Psoas muscle (tissue), 8 donors: Measurements from ENCODE around the gene CEP104. TPM values are rescaled to one million over a fixed set of nuclear protein-coding genes. Genes with fewer than 3 reads are reported as not detected.

Source experiments
- ATAC-seq, 4 donors: fragments of 200-7000 bp; cut with Tn5 transposase; one replicate each; pipeline ENCODE4 v1.9.1; 2020; ENCODE audit warnings: moderate library complexity in 3 of 4, mild to moderate bottlenecking in 2 of 4
- DNase-seq, 2 donors: peaks; one replicate each; pipeline ENCODE4 v3.0.0-alpha.2; 2020
- H3K27ac ChIP-seq: fragments of 200-600 bp; one replicate; pipeline ENCODE4 v1.8.0; 2022
- H3K27me3 ChIP-seq, 3 donors: fragments of 200-600 bp in 1 of 3; one replicate each; pipeline versions ENCODE4 v1.6.1 to v1.8.0; 2013 to 2022; ENCODE audit warnings: low read length in 2 of 3, mild to moderate bottlenecking in 2 of 3, moderate library complexity in 1 of 3; ENCODE audit not compliant: insufficient read depth in 3 of 3
- H3K36me3 ChIP-seq, 2 donors: fragments of 200-600 bp in 1 of 2; one replicate each; pipeline versions ENCODE4 v1.6.1 to v1.8.0; 2013 to 2022; ENCODE audit warnings: low read depth in 1 of 2, mild to moderate bottlenecking in 1 of 2, moderate library complexity in 1 of 2; ENCODE audit not compliant: insufficient read depth in 1 of 2
- H3K4me1 ChIP-seq: fragments of 200-600 bp; one replicate; pipeline ENCODE4 v1.8.0; 2022
- H3K4me3 ChIP-seq: fragments of 200-600 bp; one replicate; pipeline ENCODE4 v1.8.0; 2022; ENCODE audit warnings: mild to moderate bottlenecking
- H3K9me3 ChIP-seq: fragments of 200-600 bp; one replicate; pipeline ENCODE4 v1.8.0; 2022
- WGBS, 3 donors: extraction: QIAGEN DNeasy Blood & Tissue Kit; methylation state at CpG; one replicate each; pipeline versions ENCODE4 v1.1.6 to v1.1.7; 2013; 5-methylcytosine and 5-hydroxymethylcytosine counted together
- intact Hi-C, 2 donors: fragments of 100-400 bp; cut with DNase I; formaldehyde crosslinking; loops; one replicate each; pipeline versions ENCODE4 v1.11.0 to v1.14.2; 2022
- polyA plus RNA-seq, 3 donors: library from polyadenylated mRNA; stranded (reverse); fragments of 200-250 nt; gene quantifications; one replicate each; pipeline ENCODE4 v1.2.3, GENCODE V29; 2013
- total RNA-seq, 4 donors: library from RNA; stranded (reverse); fragmentation: NEBNext Ultra II Directional in 2 of 4; extraction: Animal tissue kit (Norgen Biotek cat#: 25700) in 2 of 4; gene quantifications; one replicate each; pipeline versions ENCODE4 v1.2.1 to v1.2.4, GENCODE V29; 2021 to 2023
- TF ChIP-seq, protein P1 (sequence below): fragments of 200-600 bp; IDR thresholded peaks from one replicate; pipeline ENCODE4 v1.8.0; 2022; ENCODE audit warnings: antibody characterized with exemption
- donor health status: healthy with polysubstance abuse.
- donor health status: DM: no; HTN: no; CAD: no; lungs with moderate emphysema.
- donor health status: Bipolar disorder and iron deficiency.
- donor health status: healthy.
- donor health status: DM: yes; HTN: yes; CAD: no.
- donor health status: DM: no; HTN: no; CAD: no.
- donor health status: DM: no; HTN: no; CAD: no.
- donor health status: DM: yes; HTN: yes; CAD: no.

Gene CEP104
- total and polyA plus RNA-seq, 7 donors: 9.0 to 37.7 (median 31.3) TPM

DNA sequence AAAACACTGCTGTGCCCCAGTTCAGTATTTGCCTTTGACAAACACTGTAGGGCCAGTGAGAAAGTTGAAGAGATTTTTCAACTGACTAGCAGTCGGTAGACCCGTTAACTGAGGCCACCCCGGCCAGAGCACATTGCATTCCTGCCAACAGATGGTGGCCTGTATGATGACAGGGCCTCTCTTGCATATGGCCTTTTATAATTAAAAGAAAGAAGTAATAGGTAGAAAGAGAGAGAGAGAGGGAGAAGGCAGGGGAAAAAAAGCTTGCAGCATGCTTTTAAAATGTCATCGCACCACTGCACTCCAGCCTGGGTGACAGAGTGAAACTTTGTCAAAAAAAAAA lies 47.8 kb upstream of the CEP104 start:
- DNase-seq (no peak), ATAC-seq (no peak)
- TF ChIP-seq, protein P1, sequence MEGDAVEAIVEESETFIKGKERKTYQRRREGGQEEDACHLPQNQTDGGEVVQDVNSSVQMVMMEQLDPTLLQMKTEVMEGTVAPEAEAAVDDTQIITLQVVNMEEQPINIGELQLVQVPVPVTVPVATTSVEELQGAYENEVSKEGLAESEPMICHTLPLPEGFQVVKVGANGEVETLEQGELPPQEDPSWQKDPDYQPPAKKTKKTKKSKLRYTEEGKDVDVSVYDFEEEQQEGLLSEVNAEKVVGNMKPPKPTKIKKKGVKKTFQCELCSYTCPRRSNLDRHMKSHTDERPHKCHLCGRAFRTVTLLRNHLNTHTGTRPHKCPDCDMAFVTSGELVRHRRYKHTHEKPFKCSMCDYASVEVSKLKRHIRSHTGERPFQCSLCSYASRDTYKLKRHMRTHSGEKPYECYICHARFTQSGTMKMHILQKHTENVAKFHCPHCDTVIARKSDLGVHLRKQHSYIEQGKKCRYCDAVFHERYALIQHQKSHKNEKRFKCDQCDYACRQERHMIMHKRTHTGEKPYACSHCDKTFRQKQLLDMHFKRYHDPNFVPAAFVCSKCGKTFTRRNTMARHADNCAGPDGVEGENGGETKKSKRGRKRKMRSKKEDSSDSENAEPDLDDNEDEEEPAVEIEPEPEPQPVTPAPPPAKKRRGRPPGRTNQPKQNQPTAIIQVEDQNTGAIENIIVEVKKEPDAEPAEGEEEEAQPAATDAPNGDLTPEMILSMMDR: no peak
- no peaks in the 10 kb centered on the region for H3K36me3 ChIP-seq
- H3K27ac ChIP-seq: no peak overlapping the region
- intact Hi-C loops: loop anchor here in 1 of 2 donors (5.0 to 10.0 kb wide), 2 partner anchors 260 to 1318 kb away; partner anchors contain the start of gene PRXL2B
- 86 to 88% (median 88%) methylated on average over 4 of the region's 4 CpGs for WGBS, 3 donors
- H3K9me3 ChIP-seq: no peaks in the 10 kb centered on the region
- no peaks in the 10 kb centered on the region for H3K4me1 ChIP-seq
- no peak overlapping the region for H3K4me3 ChIP-seq
- peaks cover 0 to 3% (median 0%) of the 10 kb centered on the region in 3 donors for H3K27me3 ChIP-seq

DNA sequence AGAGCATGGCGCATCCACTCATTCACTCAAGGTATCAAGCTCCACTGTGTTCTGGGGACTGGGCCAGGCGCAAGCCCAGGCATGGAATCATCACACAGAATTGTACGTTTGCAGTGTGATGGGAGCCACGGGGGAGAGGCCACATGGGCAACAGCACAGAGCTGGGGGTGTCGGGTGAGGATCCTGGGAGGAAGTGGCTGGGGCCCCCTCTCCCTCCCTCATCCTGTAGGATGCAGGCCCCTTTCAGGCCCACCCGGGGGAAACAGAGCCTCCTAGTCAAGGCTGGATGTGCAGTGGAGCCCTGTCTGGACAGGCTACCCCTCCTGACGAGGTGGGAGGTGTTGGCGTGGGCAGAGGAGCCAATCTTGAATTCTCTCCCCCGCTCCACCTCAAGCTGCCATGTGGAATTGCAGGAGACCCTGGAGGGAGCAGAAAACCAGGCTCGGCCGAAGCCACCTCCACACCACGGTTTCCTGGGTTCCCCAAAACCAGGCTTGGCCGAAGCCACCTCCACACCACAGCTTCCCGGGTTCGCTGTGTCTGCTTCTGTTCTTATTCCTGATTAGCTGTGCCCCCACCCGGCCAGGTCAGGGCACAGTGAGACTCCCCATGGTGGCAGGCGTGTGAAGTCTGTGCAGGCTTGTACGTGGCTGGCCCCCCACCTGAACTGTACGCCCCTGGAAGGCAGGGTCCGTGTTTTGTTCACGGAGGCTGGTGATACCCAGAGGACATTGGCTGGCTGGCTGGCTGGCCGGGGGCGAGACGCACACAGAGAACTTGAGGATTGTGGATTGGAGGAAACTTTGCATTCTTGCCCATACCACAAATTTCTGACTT lies 47.2 kb upstream of the CEP104 start:
- Histone ChIP-seq H3K36me3 (no peaks in the 10 kb centered on the region), H3K4me3 (no peak overlapping the region), H3K27ac (no peak overlapping the region), H3K4me1 (peaks cover 1% of the 10 kb centered on the region), H3K27me3 (no peaks in the 10 kb centered on the region), H3K9me3 (no peaks in the 10 kb centered on the region)
- ATAC-seq (no peak), DNase-seq (no peak)
- 79 to 83% (median 83%) methylated on average over 24 of the region's 24 CpGs for WGBS, 3 donors
- TF ChIP-seq, protein P1: no peak
- intact Hi-C loops: loop anchor here in 1 of 2 donors (5.0 to 10.0 kb wide), 2 partner anchors 259 to 1317 kb away; partner anchors contain the start of gene PRXL2B

DNA sequence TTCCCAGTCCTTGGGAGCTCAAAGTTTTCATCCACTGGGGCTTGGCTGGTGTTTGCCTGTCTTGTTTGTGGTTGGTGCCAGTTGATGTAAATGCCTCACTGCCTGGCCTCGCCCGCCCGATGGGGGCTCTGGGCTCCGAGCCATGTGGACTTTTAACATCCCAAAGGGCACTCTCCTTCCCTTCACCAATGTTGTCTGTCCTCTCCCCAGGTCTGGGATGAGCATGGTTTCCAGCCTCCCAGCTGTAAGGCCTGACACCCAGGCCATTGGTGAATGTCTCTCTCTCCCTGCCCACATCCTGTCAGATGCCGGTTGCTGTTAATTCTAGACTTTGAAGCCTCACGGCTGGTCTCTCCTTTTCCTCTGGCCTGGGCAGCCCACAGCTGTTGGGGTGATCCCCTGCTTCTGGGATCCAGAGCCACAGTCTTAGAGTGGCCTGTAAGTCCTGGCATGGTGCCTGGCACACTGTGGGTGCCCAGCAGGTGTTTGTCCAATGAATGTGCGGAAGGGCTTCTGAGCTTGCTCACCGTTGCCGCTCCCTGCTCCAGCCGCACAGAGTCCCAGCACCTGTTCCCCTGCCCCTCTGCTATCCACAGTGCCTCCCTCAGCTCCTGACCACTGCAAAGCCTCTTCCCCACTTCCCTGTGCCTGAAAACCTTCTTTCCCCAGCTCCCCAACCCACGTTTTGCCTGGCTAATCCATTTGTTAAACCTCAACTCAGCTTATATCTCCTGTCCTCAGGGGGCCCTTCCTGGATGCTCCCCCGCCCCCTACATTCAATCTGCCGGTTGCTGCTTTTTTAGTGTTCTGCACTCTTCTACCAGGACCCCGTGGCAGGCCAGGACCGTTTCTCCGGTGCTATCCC lies 46.4 kb upstream of the CEP104 start:
- intact Hi-C loops: loop anchor here in 1 of 2 donors (5.0 to 10.0 kb wide), 2 partner anchors 259 to 1316 kb away; partner anchors contain the start of gene PRXL2B
- Histone ChIP-seq H3K27me3 (no peaks in the 10 kb centered on the region), H3K4me3 (no peak overlapping the region), H3K4me1 (peaks cover 6% of the 10 kb centered on the region), H3K27ac (no peak overlapping the region), H3K9me3 (peaks cover 4% of the 10 kb centered on the region), H3K36me3 (no peaks in the 10 kb centered on the region)
- WGBS, 3 donors: 43 to 61% (median 48%) methylated on average over 16 of the region's 16 CpGs
- ATAC-seq (no peak), DNase-seq (no peak)
- TF ChIP-seq, protein P1: no peak

DNA sequence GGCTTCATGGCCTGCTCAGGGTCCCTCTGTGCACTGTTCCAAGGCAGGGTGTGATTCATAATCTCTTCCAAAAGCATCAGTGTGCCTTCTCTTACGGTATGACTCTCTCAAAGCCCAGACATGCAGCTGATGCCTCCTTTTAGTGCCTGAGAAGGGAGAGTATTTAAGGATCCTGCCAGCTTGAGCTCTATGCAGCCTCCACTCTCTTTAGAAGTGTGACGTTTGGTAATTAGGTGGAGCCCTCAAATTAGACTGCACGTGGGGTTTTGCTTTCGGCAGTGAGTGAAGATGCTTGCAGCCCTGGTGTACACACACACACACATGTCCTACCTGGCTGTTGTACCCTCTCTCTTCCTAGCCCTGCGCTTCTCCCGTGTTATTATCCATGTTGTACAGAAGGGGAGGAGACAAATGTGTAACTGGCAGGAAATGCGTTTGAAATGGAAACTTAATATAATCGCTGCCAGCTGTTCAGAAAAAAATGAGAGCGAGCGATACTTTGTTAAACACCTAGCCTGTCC lies 45.6 kb upstream of the CEP104 start:
- 43 to 58% (median 47%) methylated on average over 10 of the region's 10 CpGs for WGBS, 3 donors
- TF ChIP-seq, protein P1: no peak
- no peak overlapping the region for H3K4me3 ChIP-seq
- no peaks in the 10 kb centered on the region for H3K36me3 ChIP-seq
- H3K9me3 ChIP-seq: peaks cover 12% of the 10 kb centered on the region
- intact Hi-C loops: loop anchor here in 1 of 2 donors (5.0 to 10.0 kb wide), 2 partner anchors 258 to 1315 kb away; partner anchors contain the start of gene PRXL2B
- DNase-seq: no peak
- no peaks in the 10 kb centered on the region for H3K27me3 ChIP-seq
- H3K27ac ChIP-seq: no peak overlapping the region
- ATAC-seq: no peak
- peaks cover 6% of the 10 kb centered on the region for H3K4me1 ChIP-seq
